ENCODE results near the gene AGPAT3.

GRCh38 chr21:43942201-43942600 is 77.2 kb downstream of the AGPAT3 start:
- TF ChIP-seq CTCF (IDR thresholded peaks at IDR 0.05) (no peak), POLR2A (IDR thresholded peaks at IDR 0.05) (no peak)

Data from right lobe of liver (tissue), 4 donors.